ENCODE data around the gene SELENOF. TPM values are rescaled to one million over a fixed set of nuclear protein-coding genes. Genes with fewer than 3 reads are reported as not detected.
A peak's percentile ranks its signal among the peaks of the same experiment; 100 is the strongest.

SELENOF gene
- total RNA-seq, 1 experiment from 2014 or later = 175 TPM

GRCh38 chr1:86938855-86939254, 24.9 kb upstream of the SELENOF start:
- Histone ChIP-seq H4K20me1 (ENCODE audit: insufficient read depth) (no peaks in the 10 kb centered on the region), H3K4me2 (ENCODE audit: low read length) (peak overlapping the region; percentile 40), H3K79me2 (ENCODE audit: insufficient read depth, low read length) (peaks cover 38% of the 10 kb centered on the region), H3K9me3 (ENCODE audit: control insufficient read depth in 1 of 2, insufficient read depth in 1 of 2, low read depth in 1 of 2, low read length in 2 of 2) (no peaks in the 10 kb centered on the region), H3K9ac (ENCODE audit: low read length) (no peak overlapping the region), H2AFZ (ENCODE audit: low read depth, low read length, poor library complexity, severe bottlenecking) (no peak overlapping the region), H3K4me3 (replicated peaks in 1 of 2; ENCODE audit: low read depth in 1 of 2, low read length in 2 of 2) (no peak overlapping the region), H3K4me1 (ENCODE audit: control insufficient read depth in 1 of 2, insufficient read depth in 2 of 2, low read length in 2 of 2) (peaks cover 11 to 12% of the 10 kb centered on the region in 2 experiments), H3K27me3 (ENCODE audit: insufficient read depth, low read length) (no peaks in the 10 kb centered on the region), H3K9me2 (ENCODE audit: insufficient read depth) (no peaks in the 10 kb centered on the region), H3K36me3 (ENCODE audit: control insufficient read depth in 1 of 2, insufficient read depth in 2 of 2, low read length in 2 of 2) (no peaks in the 10 kb centered on the region), H3K27ac (ENCODE audit: low read depth, low read length) (no peak overlapping the region)
- no TSS peak for BruUV-seq (replicated peaks)
- no peak for TF ChIP-seq ELF1 (IDR thresholded peaks at IDR 0.05; ENCODE audit: borderline replicate concordance, low read depth)
- no peak for TF ChIP-seq CEBPB (IDR thresholded peaks at IDR 0.05; ENCODE audit: low read depth)
- no peak; the same call in 1 of the 2 replicates for TF ChIP-seq SP1 (IDR thresholded peaks at IDR 0.05; ENCODE audit: low read depth)
- CTCF ChIA-PET = no interaction called here
- no peak for ATAC-seq
- POLR2A ChIA-PET = interaction anchor here (1.3 kb wide), 1 partner anchor 25 kb away, joined by 3 read pairs; the partner anchor contains the start of genes HS2ST1 and SELENOF
- no peak for DNase-seq (ENCODE audit: low read depth, low spot score)
- intact Hi-C loops (cut with micrococcal nuclease) = no loop called here
- RAD21 ChIA-PET (ENCODE audit: low non-redundant PET in 1 of 2, low total read pairs in 2 of 2, uncharacterized antibody in 2 of 2, unreplicated experiment in 2 of 2) = no interaction called here

- H4K20me1 ChIP-seq (ENCODE audit: insufficient read depth) = no peaks in the 10 kb centered on the region
- H3K27me3 ChIP-seq (ENCODE audit: insufficient read depth, low read length) = no peaks in the 10 kb centered on the region
- ChIA-PET RAD21 (ENCODE audit: low non-redundant PET in 1 of 2, low total read pairs in 2 of 2, uncharacterized antibody in 2 of 2, unreplicated experiment in 2 of 2) (no interaction called here), CTCF (no interaction called here), POLR2A (interaction anchor here (1.3 kb wide), 1 partner anchor 24 kb away, joined by 3 read pairs; the partner anchor contains the start of genes HS2ST1 and SELENOF)
- H3K79me2 ChIP-seq (ENCODE audit: insufficient read depth, low read length) = peaks cover 42% of the 10 kb centered on the region
- BruUV-seq (replicated peaks) = no TSS peak
- TF ChIP-seq TCF7L2 (IDR thresholded peaks at IDR 0.05; ENCODE audit: borderline replicate concordance, extremely low read depth, insufficient read depth, insufficient read length) (no peak), FOSL1 (IDR thresholded peaks at IDR 0.05; ENCODE audit: low read depth) (peak; percentile 26; the same call in 1 of the 2 replicates), SP1 (IDR thresholded peaks at IDR 0.05; ENCODE audit: low read depth) (no peak), SIN3A (IDR thresholded peaks at IDR 0.05; ENCODE audit: low read depth) (0 out of 2 replicates have a peak, but pooled peaks have one; percentile 16), JUND (IDR thresholded peaks at IDR 0.05) (peak; percentile 36; the same call in 1 of the 2 replicates)
- no peak overlapping the region for H2AFZ ChIP-seq (ENCODE audit: low read depth, low read length, poor library complexity, severe bottlenecking)
- H3K4me1 ChIP-seq (ENCODE audit: control insufficient read depth in 1 of 2, insufficient read depth in 2 of 2, low read length in 2 of 2) = peaks cover 11 to 12% of the 10 kb centered on the region in 2 experiments
- DNase-seq (ENCODE audit: low read depth, low spot score) (no peak), ATAC-seq (no peak; the same call in 1 of the 2 replicates)
- intact Hi-C loops (cut with micrococcal nuclease) = no loop called here
- no peaks in the 10 kb centered on the region for H3K9me3 ChIP-seq (ENCODE audit: control insufficient read depth in 1 of 2, insufficient read depth in 1 of 2, low read depth in 1 of 2, low read length in 2 of 2)
- H3K27ac ChIP-seq (ENCODE audit: low read depth, low read length) = no peak overlapping the region
- no peak overlapping the region for H3K9ac ChIP-seq (ENCODE audit: low read length)
- H3K36me3 ChIP-seq (ENCODE audit: control insufficient read depth in 1 of 2, insufficient read depth in 2 of 2, low read length in 2 of 2) = no peaks in the 10 kb centered on the region
- peak overlapping the region; percentile 40 for H3K4me2 ChIP-seq (ENCODE audit: low read length)
- no peak overlapping the region for H3K4me3 ChIP-seq (replicated peaks in 1 of 2; ENCODE audit: low read depth in 1 of 2, low read length in 2 of 2)
- no peaks in the 10 kb centered on the region for H3K9me2 ChIP-seq (ENCODE audit: insufficient read depth)
Measured at GRCh38 chr1:86938450-86938849, 24.5 kb upstream of the SELENOF start.
